Pancreas (tissue), 10 donors: ENCODE data around the gene CD274. TPM values are rescaled to one million over a fixed set of nuclear protein-coding genes. Genes with fewer than 3 reads are reported as not detected.

Source experiments
- ATAC-seq, 4 donors: fragments of 200-7000 bp; cut with Tn5 transposase; one replicate each; pipeline versions ENCODE4 v1.8.0 to v1.9.1; 2020; ENCODE audit warnings: mild to moderate bottlenecking in 4 of 4, moderate library complexity in 4 of 4
- DNase-seq, 6 donors: peaks; one replicate each; pipeline ENCODE4 v3.0.0-alpha.2; 2020
- FAIRE-seq: peaks from 2 replicates; lab custom pipeline; 2012; peaks lifted over from hg19 to GRCh38; lab: Jason Lieb, UNC
- H3K27ac ChIP-seq, 4 donors: fragments of 200-600 bp; sonication (generic); 1 replicate in 3 of 4; 2 replicates in 1 of 4; pipeline versions ENCODE4 v1.5.0 to v1.8.0; 2020
- H3K27me3 ChIP-seq, 4 donors: fragments of 200-600 bp; one replicate each; pipeline ENCODE4 v1.8.0; 2021
- H3K36me3 ChIP-seq, 3 donors: fragments of 200-600 bp; sonication (generic) in 1 of 3; one replicate each; pipeline versions ENCODE4 v1.5.0 to v1.8.0; 2020 to 2021
- H3K4me1 ChIP-seq, 3 donors: fragments of 200-600 bp; one replicate each; pipeline ENCODE4 v1.8.0; 2021
- H3K4me3 ChIP-seq, 4 donors: fragments of 200-600 bp; sonication (generic) in 2 of 4; one replicate each; pipeline versions ENCODE4 v1.5.0 to v1.8.0; 2020 to 2021
- H3K9me3 ChIP-seq, 4 donors: fragments of 200-600 bp; one replicate each; pipeline ENCODE4 v1.8.0; 2021
- CTCF ChIP-seq, 4 donors: fragments of 200-600 bp; sonication (generic) in 3 of 4; IDR thresholded peaks; one replicate each; pipeline versions ENCODE4 v1.5.0 to v1.8.0; 2021; ENCODE audit warnings: antibody characterized with exemption in 4 of 4
- WGBS, 2 donors: extraction: QIAGEN DNeasy Blood & Tissue Kit; methylation state at CpG; one replicate each; pipeline ENCODE4 v1.1.7; 2013; 5-methylcytosine and 5-hydroxymethylcytosine counted together
- intact Hi-C, 3 donors: fragments of 100-400 bp; cut with DNase I; formaldehyde crosslinking; loops; one replicate each; pipeline versions ENCODE4 v1.11.1 to v1.14.2; 2022
- polyA plus RNA-seq, 2 donors: library from polyadenylated mRNA; stranded (reverse); fragments of 200-250 nt; gene quantifications; one replicate each; pipeline ENCODE4 v1.2.3, GENCODE V29; 2013
- total RNA-seq, 6 donors: library from RNA; stranded (reverse); fragmentation: NEBNext Ultra II Directional in 4 of 6; extraction: Animal tissue kit (Norgen Biotek cat#: 25700) in 4 of 6; gene quantifications; one replicate each; pipeline versions ENCODE4 v1.2.1 to v1.2.4, GENCODE V29; 2021 to 2023
- donor health status: healthy with polysubstance abuse.
- donor health status: DM: no; HTN: no; CAD: no; lungs with moderate emphysema.
- donor health status: DM: no; HTN: no; CAD: no.
- donor health status: control.
- donor health status: control.
- donor health status: Bipolar disorder and iron deficiency.
- donor health status: DM: yes; HTN: yes; CAD: no.
- donor health status: DM: no; HTN: no; CAD: no.
- donor health status: DM: no; HTN: no; CAD: no.
- donor health status: DM: yes; HTN: yes; CAD: no.

Gene CD274
- total and polyA plus RNA-seq, 8 donors: 0.63 to 1.9 (median 1.5) TPM

GRCh38 chr9:5510360-5510931 is 60.1 kb downstream of the CD274 start, which contains the start of gene PDCD1LG2:
Gene PDCD1LG2, plus strand, starts transcription at chr9:5510531. Its CDS starts 12,016 bp downstream, at chr9:5522547.
- no peak within 1 kb of the TSS for H3K4me3 ChIP-seq
- H3K27ac ChIP-seq: peak within 1 kb of the TSS in 1 of 4 donors; percentile 33
- no peaks in the 10 kb centered on the region for H3K4me1 ChIP-seq
- no peak for DNase-seq
- intact Hi-C loops: no loop called here
- peak in 2 of 4 donors; percentile 60 to 71 for ATAC-seq
- no peaks in the 10 kb centered on the region for H3K36me3 ChIP-seq
- 46 to 58% methylated on average over 4 of the region's 4 CpGs for WGBS, 2 donors
- no peaks in the 10 kb centered on the region for H3K27me3 ChIP-seq
- H3K9me3 ChIP-seq: no peaks in the 10 kb centered on the region
- FAIRE-seq: no peak
- TF ChIP-seq CTCF (IDR thresholded peaks at IDR 0.05): no peak

- DNase-seq (no peak), ATAC-seq (no peak), FAIRE-seq (no peak)
- Histone ChIP-seq H3K36me3 (no peaks in the 10 kb centered on the region), H3K4me3 (no peak overlapping the region), H3K9me3 (no peaks in the 10 kb centered on the region), H3K4me1 (no peaks in the 10 kb centered on the region), H3K27ac (no peak overlapping the region), H3K27me3 (no peaks in the 10 kb centered on the region)
- intact Hi-C loops: no loop called here
- TF ChIP-seq CTCF (IDR thresholded peaks at IDR 0.05): no peak
- 59 to 65% methylated on average over 3 of the region's 3 CpGs for WGBS, 2 donors
Observed at GRCh38 chr9:5510989-5511388, 60.6 kb downstream of the CD274 start.

- DNase-seq: no peak
- no peak for TF ChIP-seq CTCF (IDR thresholded peaks at IDR 0.05)
- intact Hi-C loops: no loop called here
- no peak for FAIRE-seq
- no peak for ATAC-seq
- no peaks in the 10 kb centered on the region for H3K4me1 ChIP-seq
- WGBS, 2 donors: 57 to 81% methylated on average over 1 of the region's 1 CpG
- no peak overlapping the region for H3K27ac ChIP-seq
- no peaks in the 10 kb centered on the region for H3K27me3 ChIP-seq
- H3K9me3 ChIP-seq: no peaks in the 10 kb centered on the region
- no peaks in the 10 kb centered on the region for H3K36me3 ChIP-seq
- no peak overlapping the region for H3K4me3 ChIP-seq
Observed at GRCh38 chr9:5511476-5511875, 61.1 kb downstream of the CD274 start.

GRCh38 chr9:5511935-5512580 is 61.7 kb downstream of the CD274 start:
- DNase-seq (no peak), ATAC-seq (no peak), FAIRE-seq (no peak)
- Histone ChIP-seq H3K9me3 (no peaks in the 10 kb centered on the region), H3K27ac (no peak overlapping the region), H3K4me3 (no peak overlapping the region), H3K4me1 (no peaks in the 10 kb centered on the region), H3K27me3 (no peaks in the 10 kb centered on the region), H3K36me3 (no peaks in the 10 kb centered on the region)
- no peak for TF ChIP-seq CTCF (IDR thresholded peaks at IDR 0.05)
- intact Hi-C loops: no loop called here
- 44 to 52% methylated on average over 6 of the region's 6 CpGs for WGBS, 2 donors
